ENCODE results near the gene RNASE13.

GRCh38 chr14:21043974-21044618, 9.5 kb upstream of the RNASE13 start:
- TF ChIP-seq EZH2 (IDR thresholded peaks at IDR 0.05) (no peak), FOXP2 (optimal IDR thresholded peaks at IDR 0.05; ENCODE audit: control extremely low read depth, extremely low read length, insufficient read depth) (no peak)

Measured in SK-N-MC (cell line).